HepG2 (cell line): Measurements from ENCODE around the gene NMT2. TPM values are rescaled to one million over a fixed set of nuclear protein-coding genes. Genes with fewer than 3 reads are reported as not detected.

ENCODE experiments used
- ATAC-seq: fragments of 200-7000 bp; cut with Tn5 transposase; 3 replicates; pipeline ENCODE4 v1.9.1; 2020; ENCODE audit warnings: mild to moderate bottlenecking, moderate library complexity
- BruUV-seq: library from RNA; stranded (reverse); fragments of 400-500 nt; replicated peaks from 2 replicates; lab custom pipeline; 2021; lab: Mats Ljungman, UMichigan
- CTCF ChIA-PET: fragments of 300-600 bp; formaldehyde crosslinking; extraction: SDS; loops from one replicate; lab custom pipeline; 2021; ENCODE audit warnings: low total read pairs, inconsistent platforms, low intra/inter-chr PET ratio; lab: Yijun Ruan, JAX
- POLR2A ChIA-PET: fragments of 350-600 bp; sonication (Branson Sonifier 250); formaldehyde crosslinking; loops from one replicate; lab custom pipeline; 2020; ENCODE audit warnings: antibody characterized with exemption, inconsistent platforms; lab: Yijun Ruan, JAX
- DNase-seq: peaks from one replicate; pipeline ENCODE4 v3.0.0-alpha.2; 2015; ENCODE audit warnings: low spot score
- FAIRE-seq: peaks from 3 replicates; lab custom pipeline; 2011; peaks lifted over from hg19 to GRCh38; lab: Jason Lieb, UNC
- H2AFZ ChIP-seq: one replicate; pipeline ENCODE4 v1.6.1; 2011; ENCODE audit warnings: low read length, inconsistent platforms
- H3K27ac ChIP-seq: fragments of 300-600 bp; 3 replicates; pipeline ENCODE4 v1.8.0; 2011; ENCODE audit warnings: mixed run types, mild to moderate bottlenecking, mixed read lengths, low read length, inconsistent platforms; ENCODE audit not compliant: insufficient read depth; ENCODE audit errors: extremely low read length
- H3K27me3 ChIP-seq, 2 experiments: fragments of 200-600 bp in 1 of 2; 2 replicates in 1 of 2; 3 replicates in 1 of 2; pipeline versions ENCODE4 v1.6.0 to v1.8.0; 2011; ENCODE audit warnings: low read length in 2 of 2, mild to moderate bottlenecking in 2 of 2, moderate library complexity in 2 of 2, inconsistent platforms in 1 of 2; ENCODE audit not compliant: insufficient read depth in 2 of 2, control insufficient read depth in 1 of 2
- H3K36me3 ChIP-seq, 2 experiments: fragments of 200-600 bp in 1 of 2; replicated peaks in 1 of 2; 2 replicates in 1 of 2; 3 replicates in 1 of 2; pipeline versions ENCODE4 v1.5.1 to v1.8.0; 2011; ENCODE audit warnings: low read length in 2 of 2, inconsistent platforms in 1 of 2; ENCODE audit not compliant: insufficient read depth in 2 of 2, control insufficient read depth in 1 of 2
- H3K4me1 ChIP-seq: 2 replicates; pipeline ENCODE4 v1.5.1; 2012; ENCODE audit warnings: low read length, inconsistent platforms; ENCODE audit not compliant: insufficient read depth
- H3K4me2 ChIP-seq: 2 replicates; pipeline ENCODE4 v1.6.0; 2011; ENCODE audit warnings: low read depth, low read length, inconsistent platforms
- H3K4me3 ChIP-seq, 3 experiments: fragments of 200-600 bp in 1 of 3; sonication (generic), shearing (Covaris generic) in 1 of 3; replicated peaks in 1 of 3; 2 replicates each; pipeline ENCODE4 v1.5.1; 2011 to 2016; ENCODE audit warnings: low read length in 3 of 3, inconsistent platforms in 2 of 3, low read depth in 2 of 3, mild to moderate bottlenecking in 2 of 3, control low read depth in 1 of 3, mixed read lengths in 1 of 3; ENCODE audit not compliant: insufficient read depth in 1 of 3
- H3K79me2 ChIP-seq: one replicate; pipeline ENCODE4 v1.6.1; 2011; ENCODE audit warnings: low read length, inconsistent platforms; ENCODE audit not compliant: insufficient read depth
- H3K9ac ChIP-seq: 2 replicates; pipeline ENCODE4 v1.6.0; 2011; ENCODE audit warnings: mild to moderate bottlenecking, low read depth, low read length, inconsistent platforms; ENCODE audit not compliant: insufficient read depth
- H3K9me3 ChIP-seq: 2 replicates; pipeline ENCODE4 v1.5.1; 2012; ENCODE audit warnings: mild to moderate bottlenecking, low read length
- H4K20me1 ChIP-seq: 2 replicates; pipeline ENCODE4 v1.6.0; 2011; ENCODE audit warnings: inconsistent platforms, mild to moderate bottlenecking, low read length, moderate library complexity; ENCODE audit not compliant: insufficient read depth
- CREM ChIP-seq, 2 experiments: sonication (generic) in 1 of 2; formaldehyde crosslinking in 1 of 2; IDR thresholded peaks; 2 replicates each; pipeline versions ENCODE4 v1.4.0 to v1.6.1; 2016 to 2020; ENCODE audit warnings: antibody characterized with exemption in 1 of 2, mild to moderate bottlenecking in 1 of 2, missing genetic modification reagents in 1 of 2
- FUBP1 ChIP-seq: sonication (generic); formaldehyde crosslinking; IDR thresholded peaks from 2 replicates; pipeline ENCODE4 v1.5.1; 2020; ENCODE audit warnings: missing genetic modification reagents, mild to moderate bottlenecking, borderline replicate concordance
- PRDM4 ChIP-seq: sonication (generic); formaldehyde crosslinking; IDR thresholded peaks from 2 replicates; pipeline ENCODE4 v1.9.0; 2021; ENCODE audit warnings: missing genetic modification reagents, borderline replicate concordance
- RARG ChIP-seq: sonication (generic); formaldehyde crosslinking; IDR thresholded peaks from 2 replicates; pipeline ENCODE4 v1.4.0; 2020; ENCODE audit warnings: low read depth, mild to moderate bottlenecking, missing genetic modification reagents
- XRCC5 ChIP-seq: fragments of 200-400 bp; formaldehyde crosslinking; optimal IDR thresholded peaks from 2 replicates; pipeline ENCODE3; 2017; ENCODE audit warnings: mild to moderate bottlenecking, low read length
- ZFX ChIP-seq: sonication (generic); formaldehyde crosslinking; IDR thresholded peaks from 2 replicates; pipeline ENCODE4 v1.4.0; 2020; ENCODE audit warnings: mild to moderate bottlenecking, low read depth, missing genetic modification reagents, moderate library complexity
- ZMYM3 ChIP-seq: sonication (generic); formaldehyde crosslinking; IDR thresholded peaks from 2 replicates; pipeline ENCODE4 v1.5.1; 2020; ENCODE audit warnings: mild to moderate bottlenecking, missing genetic modification reagents
- ZNF160 ChIP-seq: sonication (generic); formaldehyde crosslinking; IDR thresholded peaks from 2 replicates; pipeline ENCODE4 v1.8.0; 2022; ENCODE audit warnings: mild to moderate bottlenecking, inconsistent platforms, missing genetic modification reagents
- ZNF263 ChIP-seq: sonication (generic); formaldehyde crosslinking; IDR thresholded peaks from 2 replicates; pipeline ENCODE4 v1.4.0; 2020; ENCODE audit warnings: missing genetic modification reagents
- ZSCAN21 ChIP-seq: sonication (generic); formaldehyde crosslinking; IDR thresholded peaks from 2 replicates; pipeline ENCODE4 v1.8.0; 2022; ENCODE audit warnings: mild to moderate bottlenecking, missing genetic modification reagents, moderate library complexity, borderline replicate concordance
- WGBS: methylation state at CpG from one replicate; pipeline ENCODE4 v1.1.6; 2017; ENCODE audit warnings: low lambda C conversion rate; 5-methylcytosine and 5-hydroxymethylcytosine counted together
- in situ Hi-C: cut with HindIII; loops from 2 replicates; pipeline ENCODE4 v1.10.0; 2017; ENCODE audit warnings: low pct_unique_long_range_greater_than_20kb; ENCODE audit not compliant: extremely low pct_ligation_motif_present
- intact Hi-C: fragments of 100-400 bp; cut with micrococcal nuclease; formaldehyde crosslinking; loops from one replicate; pipeline ENCODE4 v1.10.0; 2022; ENCODE audit not compliant: unreplicated experiment
- polyA plus RNA-seq, 8 experiments: library from polyadenylated mRNA; depleted of rRNA in 3 of 8; stranded (reverse) in 7 of 8; unstranded in 1 of 8; fragments of >200 nt; fragmentation: Illumina TruSeq in 4 of 8; extraction: Trizol in 4 of 8; gene quantifications; 2 replicates each; pipeline versions ENCODE4 v1.2.1 to v1.2.3, GENCODE V29; 2011 to 2016; ENCODE audit warnings: low read depth in 4 of 8, missing spikeins in 1 of 8, mixed read lengths in 1 of 8; ENCODE audit not compliant: insufficient read depth in 1 of 8
- total RNA-seq, 5 experiments: library from RNA; depleted of rRNA; stranded (reverse); fragments of >200 nt; fragmentation: Illumina TruSeq; extraction: Trizol; gene quantifications; 2 replicates each; pipeline ENCODE4 v1.2.3, GENCODE V29; 2016; ENCODE audit warnings: low read depth in 1 of 5

Gene NMT2
- total and polyA plus RNA-seq, 2 of the 13 experiments (the other 11 are each of a cell fraction or from before 2014, with no cell fraction given) = 10.1 to 23.8 TPM

DNA sequence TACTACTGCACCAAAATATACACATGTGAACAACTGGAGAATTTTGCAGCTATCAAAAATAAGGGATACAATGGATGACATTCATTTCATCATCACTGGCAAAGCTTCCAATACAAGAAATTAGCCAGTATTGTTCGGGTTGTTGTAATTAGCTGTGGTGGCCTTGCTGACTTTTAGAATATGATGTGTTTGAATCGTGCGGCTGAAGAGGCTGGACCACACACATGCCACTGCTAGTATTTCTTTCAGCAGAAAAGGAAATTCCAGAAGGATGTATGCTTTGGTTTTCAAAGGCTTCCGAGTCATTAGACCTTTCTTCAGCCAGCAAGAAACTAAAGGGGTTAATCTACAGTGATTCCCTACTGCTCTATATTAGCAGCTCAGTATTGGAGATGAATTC lies 54.7 kb downstream of the NMT2 start (continued):
- no peak for TF ChIP-seq ZSCAN21 (CRISPR knock-in tag)

GRCh38 chr10:15112657-15113056 lies 55.8 kb downstream of the NMT2 start:
- no peak overlapping the region for H3K27ac ChIP-seq
- no peaks in the 10 kb centered on the region for H3K79me2 ChIP-seq
- no peaks in the 10 kb centered on the region for H4K20me1 ChIP-seq
- no peak overlapping the region for H3K9ac ChIP-seq
- no peak for ATAC-seq
- in situ Hi-C loops = no loop called here
- H2AFZ ChIP-seq = no peak overlapping the region
- DNase-seq = no peak
- intact Hi-C loops = no loop called here
- 98% methylated on average over 13 of the region's 13 CpGs for WGBS
- no peak overlapping the region for H3K4me3 ChIP-seq
- peaks cover 20% of the 10 kb centered on the region for H3K4me1 ChIP-seq
- TF ChIP-seq ZNF160 (CRISPR knock-in tag) (no peak), ZMYM3 (CRISPR knock-in tag) (no peak), RARG (no peak), CREM (IDR thresholded peaks at IDR 0.05) (no peak), CREM (CRISPR knock-in tag; IDR thresholded peaks at IDR 0.05) (no peak), ZFX (CRISPR knock-in tag) (no peak), PRDM4 (CRISPR knock-in tag) (no peak), XRCC5 (no peak), ZNF263 (CRISPR knock-in tag) (no peak), FUBP1 (CRISPR knock-in tag) (no peak)
- TF ChIP-seq, all 625 proteins: peak for 0
- CTCF ChIA-PET = no interaction called here
- BruUV-seq = no TSS peak
- no peak overlapping the region for H3K4me2 ChIP-seq
- no peaks in the 10 kb centered on the region for H3K27me3 ChIP-seq
- POLR2A ChIA-PET = no interaction called here
- no peak for FAIRE-seq
- peaks cover 7 to 26% of the 10 kb centered on the region in 2 experiments; a peak in 4 of 5 replicates for H3K36me3 ChIP-seq
- H3K9me3 ChIP-seq = no peaks in the 10 kb centered on the region
